Tibial nerve (tissue), 4 donors: ENCODE measurements around the gene PRORP. TPM values are rescaled to one million over a fixed set of nuclear protein-coding genes. Genes with fewer than 3 reads are reported as not detected.
"Not testable (repeated sequence)": the region's sequence is repeated elsewhere in the genome, so short reads cannot be mapped to it uniquely, and the experiment has no call there.

Experiments used
- DNase-seq, 2 donors: peaks; one replicate each; pipeline ENCODE4 v3.0.0-alpha.2; 2019; ENCODE audit warnings: low spot score in 2 of 2
- H3K27ac ChIP-seq, 4 donors: fragments of 200-600 bp; sonication (generic) in 3 of 4; one replicate each; pipeline ENCODE4 v1.5.1; 2017 to 2019; ENCODE audit warnings: mild to moderate bottlenecking in 1 of 4
- H3K27me3 ChIP-seq, 2 donors: fragments of 200-600 bp; sonication (generic) in 1 of 2; one replicate each; pipeline versions ENCODE4 v1.5.1 to v1.6.0; 2017 to 2019
- H3K36me3 ChIP-seq, 3 donors: fragments of 200-600 bp; sonication (generic); one replicate each; pipeline ENCODE4 v1.5.1; 2018 to 2019
- H3K4me1 ChIP-seq, 4 donors: fragments of 200-600 bp; sonication (generic) in 3 of 4; one replicate each; pipeline ENCODE4 v1.5.1; 2017 to 2019
- H3K4me3 ChIP-seq, 4 donors: fragments of 200-600 bp; sonication (generic) in 3 of 4; one replicate each; pipeline ENCODE4 v1.5.1; 2017 to 2019; ENCODE audit warnings: mild to moderate bottlenecking in 1 of 4, moderate library complexity in 1 of 4
- H3K9me3 ChIP-seq, 4 donors: fragments of 200-600 bp; sonication (generic) in 3 of 4; one replicate each; pipeline ENCODE4 v1.5.1; 2017 to 2019
- EP300 ChIP-seq, 2 donors: sonication (generic); formaldehyde crosslinking; IDR thresholded peaks; one replicate each; pipeline ENCODE4 v1.6.1; 2017; ENCODE audit warnings: antibody characterized with exemption in 2 of 2, mild to moderate bottlenecking in 1 of 2
- POLR2A ChIP-seq, 2 donors: fragments of 450-650 bp; IDR thresholded peaks; one replicate each; pipeline ENCODE4 v1.6.1; 2017; ENCODE audit warnings: antibody characterized with exemption in 2 of 2, mild to moderate bottlenecking in 2 of 2, moderate library complexity in 2 of 2
- WGBS, 2 donors: methylation state at CpG; one replicate each; pipeline ENCODE4 v1.1.5; 2018; 5-methylcytosine and 5-hydroxymethylcytosine counted together
- total RNA-seq, 4 donors: library from RNA; depleted of rRNA; stranded (reverse); fragments of >200 nt; gene quantifications; one replicate each; pipeline ENCODE4 v1.1.0, GENCODE V29; 2016
- TF ChIP-seq, protein P1 (sequence below), 5 experiments: fragments of 200-600 bp in 3 of 5; fragments of 450-650 bp in 2 of 5; sonication (generic) in 3 of 5; IDR thresholded peaks; one replicate each; pipeline ENCODE4 v1.5.1; 2016 to 2019; ENCODE audit warnings: antibody characterized with exemption in 5 of 5, mild to moderate bottlenecking in 3 of 5, moderate library complexity in 2 of 5

PRORP gene
- total RNA-seq, 4 donors from 2014 or later = 20.5 to 31.2 (median 25.8) TPM

DNA sequence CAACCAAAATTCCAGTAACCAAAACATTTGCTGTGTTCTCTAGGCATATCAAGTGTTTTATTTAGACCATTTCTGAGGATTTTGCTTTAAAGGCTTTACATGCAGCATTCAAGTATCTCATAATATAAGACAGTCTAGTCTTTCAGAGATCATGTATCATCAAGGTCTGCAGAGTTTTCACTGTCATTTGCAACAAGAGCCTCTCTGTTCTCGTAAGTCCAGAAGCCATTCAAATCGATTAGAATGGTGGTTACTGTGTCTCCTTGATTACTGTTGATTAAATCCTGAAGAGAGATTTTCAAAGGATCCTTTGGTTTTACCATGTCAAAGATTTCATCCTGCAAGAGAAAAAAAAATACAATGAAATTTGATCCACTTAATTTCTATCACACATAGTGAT, 36.9 kb upstream of the PRORP start:
- Histone ChIP-seq H3K4me1 (no peaks in the 10 kb centered on the region), H3K4me3 (no peak overlapping the region), H3K36me3 (peaks cover 4 to 97% (median 11%) of the 10 kb centered on the region in 3 donors), H3K27me3 (no peaks in the 10 kb centered on the region), H3K9me3 (no peaks in the 10 kb centered on the region), H3K27ac (no peak overlapping the region)
- TF ChIP-seq POLR2A (IDR thresholded peaks at IDR 0.05) (no peak), EP300 (IDR thresholded peaks at IDR 0.05) (no peak)
- TF ChIP-seq, protein P1, sequence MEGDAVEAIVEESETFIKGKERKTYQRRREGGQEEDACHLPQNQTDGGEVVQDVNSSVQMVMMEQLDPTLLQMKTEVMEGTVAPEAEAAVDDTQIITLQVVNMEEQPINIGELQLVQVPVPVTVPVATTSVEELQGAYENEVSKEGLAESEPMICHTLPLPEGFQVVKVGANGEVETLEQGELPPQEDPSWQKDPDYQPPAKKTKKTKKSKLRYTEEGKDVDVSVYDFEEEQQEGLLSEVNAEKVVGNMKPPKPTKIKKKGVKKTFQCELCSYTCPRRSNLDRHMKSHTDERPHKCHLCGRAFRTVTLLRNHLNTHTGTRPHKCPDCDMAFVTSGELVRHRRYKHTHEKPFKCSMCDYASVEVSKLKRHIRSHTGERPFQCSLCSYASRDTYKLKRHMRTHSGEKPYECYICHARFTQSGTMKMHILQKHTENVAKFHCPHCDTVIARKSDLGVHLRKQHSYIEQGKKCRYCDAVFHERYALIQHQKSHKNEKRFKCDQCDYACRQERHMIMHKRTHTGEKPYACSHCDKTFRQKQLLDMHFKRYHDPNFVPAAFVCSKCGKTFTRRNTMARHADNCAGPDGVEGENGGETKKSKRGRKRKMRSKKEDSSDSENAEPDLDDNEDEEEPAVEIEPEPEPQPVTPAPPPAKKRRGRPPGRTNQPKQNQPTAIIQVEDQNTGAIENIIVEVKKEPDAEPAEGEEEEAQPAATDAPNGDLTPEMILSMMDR (IDR thresholded peaks at IDR 0.05) = no peak
- no peak for DNase-seq
- WGBS, 2 donors = 38 to 55% methylated on average over 2 of the region's 2 CpGs

DNA sequence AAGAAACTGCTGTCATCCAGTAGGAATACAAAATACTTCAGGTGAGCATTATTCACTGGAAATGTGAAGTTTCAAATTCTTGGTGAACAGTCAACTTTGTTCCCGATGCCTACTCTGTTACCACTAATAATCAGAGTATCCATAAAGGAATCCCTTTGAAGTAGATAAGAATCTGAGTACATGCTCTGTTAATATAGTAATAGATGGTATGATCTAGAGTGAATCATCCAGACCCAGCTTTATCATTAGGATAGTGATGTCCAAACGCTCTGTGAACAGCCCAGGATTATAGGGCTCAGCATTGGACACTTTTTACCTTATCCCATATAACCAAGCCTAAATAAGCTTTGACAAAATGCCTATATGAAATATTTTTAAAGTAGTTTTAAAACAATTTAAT, 33.8 kb upstream of the PRORP start:
- TF ChIP-seq, protein P1 (IDR thresholded peaks at IDR 0.05) = no peak
- TF ChIP-seq POLR2A (IDR thresholded peaks at IDR 0.05) (no peak), EP300 (IDR thresholded peaks at IDR 0.05) (no peak)
- H3K27me3 ChIP-seq = no peaks in the 10 kb centered on the region
- H3K36me3 ChIP-seq = peaks cover 4 to 99% (median 7%) of the 10 kb centered on the region in 3 donors
- no peaks in the 10 kb centered on the region for H3K9me3 ChIP-seq
- H3K4me3 ChIP-seq = no peak overlapping the region
- no peaks in the 10 kb centered on the region for H3K4me1 ChIP-seq
- no peak for DNase-seq
- H3K27ac ChIP-seq = no peak overlapping the region
- 87 to 90% methylated on average over 2 of the region's 2 CpGs for WGBS, 2 donors

DNA sequence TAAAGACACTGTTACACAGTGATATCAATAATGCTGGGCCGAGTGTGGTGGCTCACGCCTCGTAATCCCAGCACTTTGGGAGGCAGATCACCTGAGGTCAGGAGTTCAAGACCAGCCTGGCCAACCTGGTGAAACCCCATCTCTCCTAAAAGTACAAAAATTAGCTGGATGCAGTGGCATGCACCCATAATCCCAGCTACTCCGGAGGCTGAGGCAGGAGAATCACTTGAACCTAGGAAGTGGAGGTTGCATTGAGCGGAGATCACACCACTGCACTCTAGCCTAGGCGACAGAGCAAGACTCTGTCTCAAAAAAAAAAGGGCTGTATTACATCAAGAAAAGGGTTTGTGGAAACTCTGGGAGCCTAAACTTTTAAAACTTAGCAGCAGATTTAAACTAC, 27.7 kb upstream of the PRORP start:
- not testable (repeated sequence) for H3K4me1 ChIP-seq, H3K9me3 ChIP-seq, H3K27me3 ChIP-seq, DNase-seq, H3K4me3 ChIP-seq, H3K27ac ChIP-seq
- WGBS, 2 donors = 92 to 97% methylated on average over 6 of the region's 6 CpGs
- peaks cover 2 to 100% (median 7%) of the 10 kb centered on the region in 3 donors for H3K36me3 ChIP-seq

DNA sequence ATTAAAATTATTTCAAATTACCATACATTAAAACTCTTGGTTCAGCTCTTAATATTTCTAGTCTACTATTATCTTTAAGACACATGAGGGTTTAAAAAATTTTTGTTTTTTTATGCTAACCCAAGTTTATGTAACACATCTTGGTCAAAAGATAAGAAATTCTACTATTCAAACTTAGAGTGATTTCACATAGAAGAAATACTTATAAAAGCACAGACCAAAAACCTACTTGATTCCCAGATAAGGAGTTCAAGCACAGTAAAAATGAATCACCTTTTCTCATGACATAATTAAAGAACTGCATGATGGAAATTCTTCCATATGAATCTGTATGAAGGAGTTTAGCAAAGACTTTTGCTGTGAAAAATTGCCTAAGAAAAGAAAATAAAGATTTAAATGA, 14.5 kb upstream of the PRORP start:
- Histone ChIP-seq H3K36me3 (peaks cover 2 to 94% (median 29%) of the 10 kb centered on the region in 3 donors), H3K4me1 (no peaks in the 10 kb centered on the region), H3K27me3 (no peaks in the 10 kb centered on the region), H3K9me3 (peaks cover 0 to 5% (median 0%) of the 10 kb centered on the region in 4 donors), H3K27ac (no peak overlapping the region), H3K4me3 (no peak overlapping the region)
- no peak for DNase-seq
- no peak for TF ChIP-seq EP300 (IDR thresholded peaks at IDR 0.05)
- TF ChIP-seq, protein P1 (IDR thresholded peaks at IDR 0.05) = no peak
- no peak for TF ChIP-seq POLR2A (IDR thresholded peaks at IDR 0.05)

DNA sequence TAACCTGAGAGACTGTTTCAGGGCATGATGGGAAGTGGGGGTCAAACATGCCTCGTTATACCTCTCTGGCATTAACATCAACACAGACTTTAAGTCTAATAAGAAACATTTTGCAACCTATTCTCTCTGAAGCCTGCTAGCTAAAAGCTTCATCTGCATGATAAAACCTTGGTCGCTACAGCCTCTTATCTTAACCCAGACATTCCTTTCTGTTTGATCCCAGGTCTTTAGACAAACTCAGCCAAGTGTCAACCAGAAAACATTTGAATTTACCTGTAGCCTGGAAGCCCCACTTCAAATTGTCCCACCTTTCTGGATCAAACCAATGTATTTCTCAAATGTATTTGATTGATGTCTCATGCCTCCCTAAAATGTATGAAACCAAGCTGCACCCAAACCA, 9.7 kb upstream of the PRORP start:
- peaks cover 0 to 84% (median 24%) of the 10 kb centered on the region in 3 donors for H3K36me3 ChIP-seq
- H3K9me3 ChIP-seq = peaks cover 0 to 5% (median 0%) of the 10 kb centered on the region in 4 donors
- DNase-seq = no peak
- no peaks in the 10 kb centered on the region for H3K27me3 ChIP-seq
- no peak overlapping the region for H3K4me3 ChIP-seq
- no peak overlapping the region for H3K27ac ChIP-seq
- TF ChIP-seq POLR2A (IDR thresholded peaks at IDR 0.05) = no peak
- TF ChIP-seq, protein P1 (IDR thresholded peaks at IDR 0.05) = no peak
- no peak for TF ChIP-seq EP300 (IDR thresholded peaks at IDR 0.05)
- WGBS, 2 donors = 92 to 96% methylated on average over 2 of the region's 2 CpGs
- H3K4me1 ChIP-seq = no peaks in the 10 kb centered on the region
